K562 (cell line): ENCODE results near the gene TSSK1B. TPM values are rescaled to one million over a fixed set of nuclear protein-coding genes. Genes with fewer than 3 reads are reported as not detected.

Experiments
- ATAC-seq: fragments of 200-7000 bp; cut with Tn5 transposase; 3 replicates; pipeline ENCODE4 v1.9.1; 2020; ENCODE audit warnings: moderate library complexity
- BruUV-seq: library from RNA; stranded (reverse); fragments of 400-500 nt; replicated peaks from 2 replicates; lab custom pipeline; 2021; lab: Mats Ljungman, UMichigan
- CTCF ChIA-PET: fragments of 300-600 bp; formaldehyde crosslinking; extraction: SDS; loops from one replicate; lab custom pipeline; 2021; ENCODE audit warnings: low intra/inter-chr PET ratio; lab: Yijun Ruan, JAX
- POLR2A ChIA-PET: fragments of 300-600, 350-650 bp; sonication (Branson Sonifier 250); formaldehyde crosslinking; extraction: SDS; loops from one replicate; lab custom pipeline; 2021; ENCODE audit warnings: antibody characterized with exemption, inconsistent platforms; lab: Yijun Ruan, JAX
- DNase-seq, 4 experiments: peaks; one replicate each; pipeline versions ENCODE4 v3.0.0 to v3.0.0-alpha.2; 2011 to 2018; ENCODE audit warnings: low spot score in 3 of 4, mixed read lengths in 3 of 4; ENCODE audit errors: extremely low read depth in 1 of 4
- FAIRE-seq: peaks from 2 replicates; lab custom pipeline; 2011; peaks lifted over from hg19 to GRCh38; lab: Jason Lieb, UNC
- H2AFZ ChIP-seq: 2 replicates; pipeline ENCODE4 v1.6.0; 2011; ENCODE audit warnings: low read depth, low read length, control low read depth, inconsistent platforms
- H3K27ac ChIP-seq: fragments of 200-600 bp; 3 replicates; pipeline ENCODE4 v1.8.0; 2011; ENCODE audit warnings: low read depth, mild to moderate bottlenecking, control low read depth, inconsistent platforms, low read length, moderate library complexity, mixed read lengths; ENCODE audit errors: extremely low read depth
- H3K27me3 ChIP-seq, 2 experiments: fragments of 300-600 bp in 1 of 2; 2 replicates in 1 of 2; 3 replicates in 1 of 2; pipeline versions ENCODE4 v1.6.0 to v1.8.0; 2011; ENCODE audit warnings: inconsistent platforms in 2 of 2, low read length in 2 of 2, mild to moderate bottlenecking in 1 of 2, mixed read lengths in 1 of 2, moderate library complexity in 1 of 2; ENCODE audit not compliant: control insufficient read depth in 2 of 2, insufficient read depth in 2 of 2
- H3K36me3 ChIP-seq: fragments of 300-600 bp; 3 replicates; pipeline ENCODE4 v1.8.0; 2011; ENCODE audit warnings: mild to moderate bottlenecking, low read length, inconsistent platforms; ENCODE audit not compliant: control insufficient read depth, insufficient read depth
- H3K4me1 ChIP-seq, 2 experiments: fragments of 200-600 bp in 1 of 2; replicated peaks in 1 of 2; 2 replicates in 1 of 2; 3 replicates in 1 of 2; pipeline versions ENCODE4 v1.5.1 to v1.8.0; 2011; ENCODE audit warnings: inconsistent platforms in 2 of 2, low read length in 2 of 2, mild to moderate bottlenecking in 1 of 2, mixed read lengths in 1 of 2, moderate library complexity in 1 of 2; ENCODE audit not compliant: control insufficient read depth in 2 of 2, insufficient read depth in 2 of 2
- H3K4me2 ChIP-seq: 2 replicates; pipeline ENCODE4 v1.6.1; 2011; ENCODE audit warnings: low read length, control low read depth, inconsistent platforms, mixed read lengths; ENCODE audit not compliant: insufficient read depth
- H3K4me3 ChIP-seq: fragments of 200-600 bp; sonication (generic), shearing (Covaris generic); 2 replicates; pipeline ENCODE4 v1.5.1; 2016; ENCODE audit warnings: control low read depth, inconsistent platforms
- H3K79me2 ChIP-seq: fragments of 200-600 bp; 3 replicates; pipeline ENCODE4 v1.8.0; 2011; ENCODE audit warnings: low read length, inconsistent platforms; ENCODE audit not compliant: control insufficient read depth, insufficient read depth
- H3K9ac ChIP-seq, 2 experiments: 2 replicates each; pipeline versions ENCODE4 v1.6.0 to v1.6.1; 2011; ENCODE audit warnings: low read depth in 2 of 2, low read length in 2 of 2, control low read depth in 1 of 2, inconsistent platforms in 1 of 2, mild to moderate bottlenecking in 1 of 2, mixed read lengths in 1 of 2; ENCODE audit not compliant: insufficient read depth in 1 of 2
- H3K9me1 ChIP-seq: one replicate; pipeline ENCODE4 v1.6.0; 2011; ENCODE audit warnings: inconsistent platforms, mild to moderate bottlenecking, low read length, moderate library complexity; ENCODE audit not compliant: control insufficient read depth, insufficient read depth
- H3K9me3 ChIP-seq: replicated peaks from 2 replicates; pipeline ENCODE4 v1.5.1; 2011; ENCODE audit warnings: low read depth, low read length, inconsistent platforms; ENCODE audit not compliant: control insufficient read depth, insufficient read depth
- H4K20me1 ChIP-seq: replicated peaks from 2 replicates; pipeline ENCODE4 v1.6.1; 2011; ENCODE audit warnings: low read length, inconsistent platforms, mixed read lengths; ENCODE audit not compliant: control insufficient read depth, insufficient read depth
- ELF2 ChIP-seq: fragments of 250-450 bp; sonication (Bioruptor Pico); IDR thresholded peaks from 2 replicates; pipeline ENCODE4 v1.5.0; 2021; ENCODE audit warnings: mild to moderate bottlenecking
- POLR2AphosphoS5 ChIP-seq: IDR thresholded peaks from 2 replicates; pipeline ENCODE4 v1.6.1; 2011; ENCODE audit warnings: mild to moderate bottlenecking, low read depth, low read length, moderate library complexity; ENCODE audit not compliant: control insufficient read depth, insufficient read depth
- SMAD4 ChIP-seq: fragments of 250-450 bp; sonication (Bioruptor Pico); conservative IDR thresholded peaks from 2 replicates; pipeline ENCODE4 v1.8.0; 2021; ENCODE audit warnings: inconsistent platforms, mild to moderate bottlenecking, moderate library complexity
- SPI1 ChIP-seq: IDR thresholded peaks from 2 replicates; pipeline ENCODE4 v1.6.1; 2011; ENCODE audit warnings: low read depth, low read length, control low read depth, borderline replicate concordance
- THAP7 ChIP-seq: fragments of 250-450 bp; sonication (Bioruptor Pico); IDR thresholded peaks from 2 replicates; pipeline ENCODE4 v1.5.0; 2021
- TSC22D4 ChIP-seq: fragments of 450-650 bp; IDR thresholded peaks from 2 replicates; pipeline ENCODE4 v1.6.1; 2016; ENCODE audit warnings: missing genetic modification characterization, missing biosample characterization, control low read depth
- ZNF512 ChIP-seq: IDR thresholded peaks from 2 replicates; pipeline ENCODE4 v1.6.1; 2016; ENCODE audit warnings: missing genetic modification characterization, missing compliant biosample characterization
- whole genome bisulfite sequencing: fragments of 100-300 bp; shearing (Covaris generic); methylation state at CpG from one replicate; pipeline ENCODE4 v1.1.6; 2016; ENCODE audit warnings: low coverage, mixed read lengths; ENCODE audit not compliant: insufficient coverage; ENCODE audit errors: missing lambda C conversion rate; 5-methylcytosine and 5-hydroxymethylcytosine counted together
- in situ Hi-C: fragments of 300-500 bp; cut with MboI; formaldehyde crosslinking; loops from 4 replicates; pipeline ENCODE4 v1.15.0; 2018; ENCODE audit warnings: inconsistent platforms, mixed read lengths
- intact Hi-C: fragments of 100-400 bp; cut with micrococcal nuclease; formaldehyde crosslinking; loops from 2 replicates; pipeline ENCODE4 v1.14.2; 2022
- polyA plus RNA-seq, 8 experiments: library from polyadenylated mRNA; depleted of rRNA in 4 of 8; stranded (reverse) in 5 of 8; unstranded in 3 of 8; fragments of >200 nt; fragmentation: Nextera tagmentation in 2 of 8; fragmentation: Illumina TruSeq in 1 of 8; extraction: Ambion mirVana in 2 of 8; extraction: Trizol in 1 of 8; gene quantifications; 2 replicates each; pipeline versions ENCODE4 v1.2.1 to v1.2.3, GENCODE V29; 2011 to 2014; ENCODE audit warnings: inconsistent platforms in 1 of 8, missing spikeins in 1 of 8
- total RNA-seq, 7 experiments: library from RNA; depleted of rRNA in 6 of 7; stranded (reverse); fragments of >200 nt in 6 of 7; fragmentation: Illumina TruSeq in 2 of 7; extraction: Trizol in 2 of 7; gene quantifications; 2 replicates each; pipeline versions ENCODE4 v1.2.1 to v1.2.3, GENCODE V29; 2011 to 2021; ENCODE audit warnings: low replicate concordance in 1 of 7
- TF ChIP-seq, protein P1 (sequence below): fragments of 450-650 bp; formaldehyde crosslinking; IDR thresholded peaks from 2 replicates; pipeline ENCODE4 v1.4.0; 2020; ENCODE audit warnings: mild to moderate bottlenecking

Gene TSSK1B
- total and polyA plus RNA-seq, 9 of the 15 experiments (the other 6 are each of a cell fraction or from before 2014, with no cell fraction given): not detected

- WGBS: 0% methylated on average over 1 of the region's 1 CpG
- H3K9ac ChIP-seq: no peak overlapping the region
- H3K4me1 ChIP-seq: no peaks in the 10 kb centered on the region
- CTCF ChIA-PET: no interaction called here
- TF ChIP-seq TSC22D4 (tag) (no peak), ZNF512 (tag) (no peak), POLR2AphosphoS5 (no peak), ELF2 (CRISPR knock-in tag) (no peak), THAP7 (CRISPR knock-in tag) (no peak), SMAD4 (CRISPR knock-in tag) (no peak), SPI1 (no peak)
- TF ChIP-seq, protein P1, sequence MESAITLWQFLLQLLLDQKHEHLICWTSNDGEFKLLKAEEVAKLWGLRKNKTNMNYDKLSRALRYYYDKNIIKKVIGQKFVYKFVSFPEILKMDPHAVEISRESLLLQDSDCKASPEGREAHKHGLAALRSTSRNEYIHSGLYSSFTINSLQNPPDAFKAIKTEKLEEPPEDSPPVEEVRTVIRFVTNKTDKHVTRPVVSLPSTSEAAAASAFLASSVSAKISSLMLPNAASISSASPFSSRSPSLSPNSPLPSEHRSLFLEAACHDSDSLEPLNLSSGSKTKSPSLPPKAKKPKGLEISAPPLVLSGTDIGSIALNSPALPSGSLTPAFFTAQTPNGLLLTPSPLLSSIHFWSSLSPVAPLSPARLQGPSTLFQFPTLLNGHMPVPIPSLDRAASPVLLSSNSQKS (CRISPR knock-in tag): no peak
- POLR2A ChIA-PET: interaction anchor here (1.4 kb wide), 1 partner anchor 20 kb away, joined by 3 read pairs; no protein-coding TSS in a partner anchor
- no peak overlapping the region for H3K4me2 ChIP-seq
- no peaks in the 10 kb centered on the region for H3K9me1 ChIP-seq
- in situ Hi-C loops (no loop called here), intact Hi-C loops (no loop called here)
- no peaks in the 10 kb centered on the region for H3K79me2 ChIP-seq
- no peak for ATAC-seq
- no peak overlapping the region for H3K27ac ChIP-seq
- no peak for FAIRE-seq
- H3K4me3 ChIP-seq: no peak overlapping the region
- H2AFZ ChIP-seq: no peak overlapping the region
- DNase-seq: no peak
- no peaks in the 10 kb centered on the region for H3K36me3 ChIP-seq
- peaks cover 2 to 4% of the 10 kb centered on the region in 2 experiments; a peak in 2 of 5 replicates for H3K27me3 ChIP-seq
- H4K20me1 ChIP-seq: no peaks in the 10 kb centered on the region
- no TSS peak for BruUV-seq
- H3K9me3 ChIP-seq: no peaks in the 10 kb centered on the region
Measured at GRCh38 chr5:113382731-113383130, 52.1 kb downstream of the TSSK1B start.

Other genes starting within 250 kb of the TSSK1B start
- gene MCC, start 53.5 kb upstream of the TSSK1B start, total RNA-seq (2014; rRNA removed): 0.04 TPM in 1 of 2 replicates, not detected in the other
- gene MCC, start 53.5 kb upstream of the TSSK1B start, total RNA-seq (2014; rRNA removed; fragmentation: Illumina TruSeq; extraction: Trizol): 0.04 and 0.06 TPM in 2 replicates
- gene MCC, start 53.5 kb upstream of the TSSK1B start, total RNA-seq (2015; rRNA removed; fragmentation: Illumina TruSeq; extraction: Trizol): 0.04 TPM in 1 of 2 replicates, not detected in the other
- 0.07 and 0.18 TPM in 2 replicates for gene MCC, start 53.5 kb upstream of the TSSK1B start, total RNA-seq (2021)
- 0.01 and 0.06 TPM in 2 replicates for gene MCC, start 53.5 kb upstream of the TSSK1B start, polyA plus RNA-seq (2011; rRNA removed)
- 0.03 and 0.07 TPM in 2 replicates for gene MCC, start 53.5 kb upstream of the TSSK1B start, polyA plus RNA-seq (2014; fragmentation: Illumina TruSeq; extraction: Trizol)
- gene MCC, start 53.5 kb upstream of the TSSK1B start, polyA plus RNA-seq (2014; fragmentation: Nextera tagmentation; extraction: Ambion mirVana): under 1 TPM; 0.06 to 0.24 TPM
- gene MCC, start 53.5 kb upstream of the TSSK1B start, polyA plus RNA-seq (2014; rRNA removed): 0.04 and 0.05 TPM in 2 replicates
- 14.5 and 18.4 TPM in 2 replicates for gene YTHDC2, start 78.7 kb upstream of the TSSK1B start, total RNA-seq (2014; rRNA removed)
- 21.3 and 21.6 TPM in 2 replicates for gene YTHDC2, start 78.7 kb upstream of the TSSK1B start, total RNA-seq (2014; rRNA removed; fragmentation: Illumina TruSeq; extraction: Trizol)
- 17.0 and 17.9 TPM in 2 replicates for gene YTHDC2, start 78.7 kb upstream of the TSSK1B start, total RNA-seq (2015; rRNA removed; fragmentation: Illumina TruSeq; extraction: Trizol)
- gene YTHDC2, start 78.7 kb upstream of the TSSK1B start, total RNA-seq (2021): 20.0 and 20.3 TPM in 2 replicates
- gene YTHDC2, start 78.7 kb upstream of the TSSK1B start, polyA plus RNA-seq (2011; rRNA removed): 11.7 and 15.6 TPM in 2 replicates
- gene YTHDC2, start 78.7 kb upstream of the TSSK1B start, polyA plus RNA-seq (2014; fragmentation: Illumina TruSeq; extraction: Trizol): 15.2 and 15.9 TPM in 2 replicates
- 1 to 10 TPM; 2.7 to 5.1 TPM for gene YTHDC2, start 78.7 kb upstream of the TSSK1B start, polyA plus RNA-seq (2014; fragmentation: Nextera tagmentation; extraction: Ambion mirVana)
- 14.0 and 16.0 TPM in 2 replicates for gene YTHDC2, start 78.7 kb upstream of the TSSK1B start, polyA plus RNA-seq (2014; rRNA removed)